Measurements from ENCODE around the gene SLC22A2.

Gene SLC22A2

DNA sequence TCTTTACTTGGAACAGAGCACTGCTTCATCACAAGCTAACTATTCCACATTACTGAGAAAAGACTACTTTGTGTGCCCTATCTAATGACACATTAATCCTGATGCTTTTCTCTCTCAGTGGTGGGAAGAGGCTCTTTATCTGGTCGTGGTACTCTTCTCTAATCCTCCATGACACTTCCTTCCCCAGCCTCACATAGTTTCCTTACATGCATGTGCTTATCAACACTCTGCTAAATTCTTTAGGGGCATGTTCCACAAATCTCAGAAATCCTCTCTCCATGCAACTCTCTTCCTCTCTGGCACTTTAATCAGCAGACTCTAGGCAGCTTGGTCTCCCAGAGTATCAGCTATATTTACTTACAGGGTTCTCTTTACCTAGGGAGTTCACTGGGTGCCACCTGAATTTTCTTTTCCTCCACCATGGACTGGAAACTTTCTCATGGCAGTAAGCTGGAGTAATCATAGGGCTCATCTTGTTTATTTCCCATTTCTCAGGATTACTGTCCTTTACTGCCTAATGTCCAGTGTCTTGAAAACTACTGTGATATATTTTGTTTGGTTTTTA lies 27.0 kb upstream of the SLC22A2 start:
- H3K27me3 ChIP-seq (ENCODE audit: low read length): no peaks in the 10 kb centered on the region
- H3F3A ChIP-seq (ENCODE audit: insufficient read depth): no peaks in the 10 kb centered on the region
- TF ChIP-seq, protein P1, sequence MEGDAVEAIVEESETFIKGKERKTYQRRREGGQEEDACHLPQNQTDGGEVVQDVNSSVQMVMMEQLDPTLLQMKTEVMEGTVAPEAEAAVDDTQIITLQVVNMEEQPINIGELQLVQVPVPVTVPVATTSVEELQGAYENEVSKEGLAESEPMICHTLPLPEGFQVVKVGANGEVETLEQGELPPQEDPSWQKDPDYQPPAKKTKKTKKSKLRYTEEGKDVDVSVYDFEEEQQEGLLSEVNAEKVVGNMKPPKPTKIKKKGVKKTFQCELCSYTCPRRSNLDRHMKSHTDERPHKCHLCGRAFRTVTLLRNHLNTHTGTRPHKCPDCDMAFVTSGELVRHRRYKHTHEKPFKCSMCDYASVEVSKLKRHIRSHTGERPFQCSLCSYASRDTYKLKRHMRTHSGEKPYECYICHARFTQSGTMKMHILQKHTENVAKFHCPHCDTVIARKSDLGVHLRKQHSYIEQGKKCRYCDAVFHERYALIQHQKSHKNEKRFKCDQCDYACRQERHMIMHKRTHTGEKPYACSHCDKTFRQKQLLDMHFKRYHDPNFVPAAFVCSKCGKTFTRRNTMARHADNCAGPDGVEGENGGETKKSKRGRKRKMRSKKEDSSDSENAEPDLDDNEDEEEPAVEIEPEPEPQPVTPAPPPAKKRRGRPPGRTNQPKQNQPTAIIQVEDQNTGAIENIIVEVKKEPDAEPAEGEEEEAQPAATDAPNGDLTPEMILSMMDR (IDR thresholded peaks at IDR 0.05; ENCODE audit: insufficient read depth, low read length, poor library complexity, severe bottlenecking): no peak
- TF ChIP-seq EZH2phosphoT487 (conservative IDR thresholded peaks at IDR 0.05; ENCODE audit: low read length): no peak
- H4K20me1 ChIP-seq (ENCODE audit: low read depth, low read length): no peaks in the 10 kb centered on the region
- no peak overlapping the region for H3K9ac ChIP-seq (ENCODE audit: low read length)
- no peak overlapping the region for H3K27ac ChIP-seq (ENCODE audit: low read depth, low read length)
- H3K4me2 ChIP-seq (ENCODE audit: low read depth, low read length, poor library complexity, severe bottlenecking): no peak overlapping the region
- H3K36me3 ChIP-seq (ENCODE audit: low read length): no peaks in the 10 kb centered on the region
- no peaks in the 10 kb centered on the region for H3K9me3 ChIP-seq (ENCODE audit: insufficient read depth, low read length)
- H3K4me3 ChIP-seq (ENCODE audit: insufficient read depth, low read length, poor library complexity, severe bottlenecking): no peak overlapping the region
- no peaks in the 10 kb centered on the region for H3K9me2 ChIP-seq (replicated peaks; ENCODE audit: insufficient read depth, low read length)
- no peak overlapping the region for H2AFZ ChIP-seq (ENCODE audit: low read depth, low read length, severe bottlenecking)
- H3K79me2 ChIP-seq (ENCODE audit: insufficient read depth, low read length): no peaks in the 10 kb centered on the region

DNA sequence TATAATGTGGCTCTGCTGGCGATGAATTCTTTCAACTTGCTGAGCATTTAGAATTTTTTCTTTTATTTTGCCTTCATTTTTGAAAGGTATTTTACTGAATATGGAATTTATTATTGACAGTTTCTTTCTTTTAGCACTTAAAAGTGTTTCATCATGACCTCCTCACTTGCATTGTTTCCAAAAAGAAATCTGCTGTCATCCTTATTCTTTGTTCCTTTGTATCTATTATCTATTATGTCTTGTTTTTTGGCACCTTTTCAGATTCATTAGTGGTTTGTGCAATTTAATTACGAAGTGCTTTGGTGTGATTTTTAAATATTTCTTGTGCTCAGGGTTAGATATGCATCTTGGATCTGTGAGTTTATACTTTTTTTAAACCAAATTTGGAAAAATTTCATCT lies 26.0 kb upstream of the SLC22A2 start:
- no peak overlapping the region for H2AFZ ChIP-seq (ENCODE audit: low read depth, low read length, severe bottlenecking)
- no peak overlapping the region for H3K9ac ChIP-seq (ENCODE audit: low read length)
- H3K9me3 ChIP-seq (ENCODE audit: insufficient read depth, low read length): no peaks in the 10 kb centered on the region
- H4K20me1 ChIP-seq (ENCODE audit: low read depth, low read length): no peaks in the 10 kb centered on the region
- H3K27ac ChIP-seq (ENCODE audit: low read depth, low read length): no peak overlapping the region
- no peak overlapping the region for H3K4me3 ChIP-seq (ENCODE audit: insufficient read depth, low read length, poor library complexity, severe bottlenecking)
- H3K4me2 ChIP-seq (ENCODE audit: low read depth, low read length, poor library complexity, severe bottlenecking): no peak overlapping the region
- H3K36me3 ChIP-seq (ENCODE audit: low read length): no peaks in the 10 kb centered on the region
- H3K27me3 ChIP-seq (ENCODE audit: low read length): no peaks in the 10 kb centered on the region
- no peaks in the 10 kb centered on the region for H3F3A ChIP-seq (ENCODE audit: insufficient read depth)
- TF ChIP-seq, protein P1 (IDR thresholded peaks at IDR 0.05; ENCODE audit: insufficient read depth, low read length, poor library complexity, severe bottlenecking): no peak
- no peaks in the 10 kb centered on the region for H3K79me2 ChIP-seq (ENCODE audit: insufficient read depth, low read length)
- no peaks in the 10 kb centered on the region for H3K9me2 ChIP-seq (replicated peaks; ENCODE audit: insufficient read depth, low read length)

DNA sequence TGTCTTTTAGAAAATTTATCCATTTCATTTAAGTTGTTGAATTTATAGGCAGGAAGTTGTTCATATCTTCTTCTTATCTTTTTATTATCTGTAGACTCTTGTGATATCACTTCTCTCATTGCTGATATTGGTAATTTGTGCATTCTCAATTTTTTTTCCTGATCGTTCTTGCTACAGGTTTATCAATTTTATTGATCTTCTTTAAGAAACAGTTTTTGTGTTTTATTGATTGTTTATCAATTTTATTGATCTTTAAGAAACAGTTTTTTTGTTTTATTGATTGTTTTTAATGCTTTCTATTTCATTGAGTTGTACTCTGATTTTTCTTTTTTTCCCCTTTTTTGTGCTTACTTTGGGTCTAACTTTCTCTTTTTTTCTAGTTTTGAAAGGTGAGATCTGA lies 23.8 kb upstream of the SLC22A2 start:
- Histone ChIP-seq H3K9me3 (ENCODE audit: insufficient read depth, low read length) (no peaks in the 10 kb centered on the region), H2AFZ (ENCODE audit: low read depth, low read length, severe bottlenecking) (no peak overlapping the region), H3K79me2 (ENCODE audit: insufficient read depth, low read length) (no peaks in the 10 kb centered on the region), H3K4me3 (ENCODE audit: insufficient read depth, low read length, poor library complexity, severe bottlenecking) (no peak overlapping the region), H3K9ac (ENCODE audit: low read length) (no peak overlapping the region), H3K9me2 (replicated peaks; ENCODE audit: insufficient read depth, low read length) (no peaks in the 10 kb centered on the region), H4K20me1 (ENCODE audit: low read depth, low read length) (no peaks in the 10 kb centered on the region), H3K27ac (ENCODE audit: low read depth, low read length) (no peak overlapping the region), H3K27me3 (ENCODE audit: low read length) (no peaks in the 10 kb centered on the region), H3F3A (ENCODE audit: insufficient read depth) (no peaks in the 10 kb centered on the region), H3K4me2 (ENCODE audit: low read depth, low read length, poor library complexity, severe bottlenecking) (no peak overlapping the region), H3K36me3 (ENCODE audit: low read length) (no peaks in the 10 kb centered on the region)
- TF ChIP-seq, protein P1 (IDR thresholded peaks at IDR 0.05; ENCODE audit: insufficient read depth, low read length, poor library complexity, severe bottlenecking): no peak
- TF ChIP-seq EZH2phosphoT487 (conservative IDR thresholded peaks at IDR 0.05; ENCODE audit: low read length): no peak

Data from SU-DHL-6 (cell line).